ENCODE results near the gene ASCL1.

GRCh38 chr12:102917026-102917787 is 40.3 kb upstream of the ASCL1 start, which contains the start of gene PAH:
- TF ChIP-seq, protein P1, sequence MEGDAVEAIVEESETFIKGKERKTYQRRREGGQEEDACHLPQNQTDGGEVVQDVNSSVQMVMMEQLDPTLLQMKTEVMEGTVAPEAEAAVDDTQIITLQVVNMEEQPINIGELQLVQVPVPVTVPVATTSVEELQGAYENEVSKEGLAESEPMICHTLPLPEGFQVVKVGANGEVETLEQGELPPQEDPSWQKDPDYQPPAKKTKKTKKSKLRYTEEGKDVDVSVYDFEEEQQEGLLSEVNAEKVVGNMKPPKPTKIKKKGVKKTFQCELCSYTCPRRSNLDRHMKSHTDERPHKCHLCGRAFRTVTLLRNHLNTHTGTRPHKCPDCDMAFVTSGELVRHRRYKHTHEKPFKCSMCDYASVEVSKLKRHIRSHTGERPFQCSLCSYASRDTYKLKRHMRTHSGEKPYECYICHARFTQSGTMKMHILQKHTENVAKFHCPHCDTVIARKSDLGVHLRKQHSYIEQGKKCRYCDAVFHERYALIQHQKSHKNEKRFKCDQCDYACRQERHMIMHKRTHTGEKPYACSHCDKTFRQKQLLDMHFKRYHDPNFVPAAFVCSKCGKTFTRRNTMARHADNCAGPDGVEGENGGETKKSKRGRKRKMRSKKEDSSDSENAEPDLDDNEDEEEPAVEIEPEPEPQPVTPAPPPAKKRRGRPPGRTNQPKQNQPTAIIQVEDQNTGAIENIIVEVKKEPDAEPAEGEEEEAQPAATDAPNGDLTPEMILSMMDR (conservative IDR thresholded peaks at IDR 0.05), result no peak
- TF ChIP-seq EZH2 (IDR thresholded peaks at IDR 0.05; ENCODE audit: low read depth), result no peak

Measured in PC-9 (cell line).